SK-N-MC (cell line): ENCODE results near the gene ERP27.
A peak's percentile ranks its signal among the peaks of the same experiment; 100 is the strongest.

Experiments used
- DNase-seq: peaks from one replicate; pipeline ENCODE4 v3.0.0-alpha.2; 2011; ENCODE audit warnings: low read depth, low spot score
- H3K27ac ChIP-seq: fragments of 200-600 bp; sonication (generic); 2 replicates; pipeline ENCODE4 v1.5.1; 2016; ENCODE audit warnings: mixed run types
- H3K36me3 ChIP-seq: fragments of 200-600 bp; sonication (generic); 2 replicates; pipeline ENCODE4 v1.6.1; 2017; ENCODE audit warnings: antibody characterized with exemption, low read length, mixed read lengths; ENCODE audit not compliant: insufficient read depth
- H3K4me3 ChIP-seq: fragments of 200-600 bp; sonication (generic); 2 replicates; pipeline ENCODE4 v1.5.1; 2016
- H3K9ac ChIP-seq: fragments of 200-600 bp; sonication (generic); 2 replicates; pipeline ENCODE4 v1.8.0; 2017; ENCODE audit warnings: mixed run types, mixed read lengths; ENCODE audit not compliant: insufficient read length
- H3K9me3 ChIP-seq: fragments of 200-600 bp; sonication (generic); 2 replicates; pipeline ENCODE4 v1.6.1; 2017; ENCODE audit warnings: low read depth, mild to moderate bottlenecking, antibody characterized with exemption, low read length, moderate library complexity, mixed read lengths
- EZH2 ChIP-seq: fragments of 200-600 bp; sonication (generic); IDR thresholded peaks from one replicate; pipeline ENCODE4 v1.6.1; 2017; ENCODE audit warnings: antibody characterized with exemption
- FOXP2 ChIP-seq: optimal IDR thresholded peaks from 2 replicates; pipeline ENCODE3; 2011; ENCODE audit warnings: mild to moderate bottlenecking, moderate library complexity; ENCODE audit not compliant: insufficient read depth; ENCODE audit errors: extremely low read length, control extremely low read depth
- POLR2AphosphoS5 ChIP-seq: IDR thresholded peaks from 2 replicates; pipeline ENCODE4 v1.6.1; 2012; ENCODE audit warnings: mild to moderate bottlenecking, low read depth, low read length, borderline replicate concordance

Gene ERP27

GRCh38 chr12:14911131-14911530 lies 27.2 kb downstream of the ERP27 start:
- no peak overlapping the region for H3K4me3 ChIP-seq
- no peak overlapping the region for H3K27ac ChIP-seq
- no peaks in the 10 kb centered on the region for H3K9me3 ChIP-seq
- DNase-seq: no peak
- H3K9ac ChIP-seq: no peak overlapping the region
- no peaks in the 10 kb centered on the region for H3K36me3 ChIP-seq
- no peak for TF ChIP-seq FOXP2
- no peak for TF ChIP-seq POLR2AphosphoS5
- TF ChIP-seq EZH2: no peak

- Histone ChIP-seq H3K36me3 (no peaks in the 10 kb centered on the region), H3K4me3 (no peak overlapping the region), H3K9me3 (no peaks in the 10 kb centered on the region), H3K9ac (no peak overlapping the region), H3K27ac (no peak overlapping the region)
- TF ChIP-seq FOXP2: no peak
- no peak for TF ChIP-seq POLR2AphosphoS5
- no peak for TF ChIP-seq EZH2
- DNase-seq: no peak
Observed at GRCh38 chr12:14910090-14910915, 28.0 kb downstream of the ERP27 start.

- H3K27ac ChIP-seq: no peak overlapping the region
- H3K9ac ChIP-seq: no peak overlapping the region
- no peaks in the 10 kb centered on the region for H3K36me3 ChIP-seq
- no peak for DNase-seq
- no peaks in the 10 kb centered on the region for H3K9me3 ChIP-seq
- no peak for TF ChIP-seq POLR2AphosphoS5
- no peak for TF ChIP-seq EZH2
- TF ChIP-seq FOXP2: no peak
- H3K4me3 ChIP-seq: no peak overlapping the region
Observed at GRCh38 chr12:14907953-14908352, 30.4 kb downstream of the ERP27 start.

GRCh38 chr12:14906114-14906513 lies 32.2 kb downstream of the ERP27 start:
- Histone ChIP-seq H3K9ac (no peak overlapping the region), H3K36me3 (no peaks in the 10 kb centered on the region), H3K27ac (no peak overlapping the region), H3K9me3 (no peaks in the 10 kb centered on the region), H3K4me3 (no peak overlapping the region)
- no peak for DNase-seq
- TF ChIP-seq POLR2AphosphoS5: no peak
- TF ChIP-seq EZH2: no peak
- TF ChIP-seq FOXP2: no peak

- no peak for DNase-seq
- Histone ChIP-seq H3K36me3 (no peaks in the 10 kb centered on the region), H3K4me3 (no peak overlapping the region), H3K27ac (no peak overlapping the region), H3K9me3 (no peaks in the 10 kb centered on the region), H3K9ac (no peak overlapping the region)
- no peak for TF ChIP-seq FOXP2
- no peak for TF ChIP-seq EZH2
Observed at GRCh38 chr12:14905269-14906004, 32.9 kb downstream of the ERP27 start.

- Histone ChIP-seq H3K9me3 (no peaks in the 10 kb centered on the region), H3K36me3 (no peaks in the 10 kb centered on the region), H3K9ac (no peak overlapping the region), H3K27ac (no peak overlapping the region), H3K4me3 (no peak overlapping the region)
- TF ChIP-seq EZH2 (no peak), POLR2AphosphoS5 (no peak), FOXP2 (no peak)
- no peak for DNase-seq
Observed at GRCh38 chr12:14904854-14905253, 33.5 kb downstream of the ERP27 start.

- no peak overlapping the region for H3K4me3 ChIP-seq
- H3K27ac ChIP-seq: no peak overlapping the region; the same call in 1 of the 2 replicates
- no peak for DNase-seq
- TF ChIP-seq FOXP2 (no peak), POLR2AphosphoS5 (no peak), EZH2 (no peak)
- no peaks in the 10 kb centered on the region for H3K36me3 ChIP-seq
- no peak overlapping the region for H3K9ac ChIP-seq
- H3K9me3 ChIP-seq: no peaks in the 10 kb centered on the region
Observed at GRCh38 chr12:14903386-14904098, 34.8 kb downstream of the ERP27 start.

GRCh38 chr12:14902465-14902864 lies 35.9 kb downstream of the ERP27 start:
- DNase-seq: no peak
- H3K27ac ChIP-seq: peak overlapping the region; percentile 72; the same call in 1 of the 2 replicates
- H3K9ac ChIP-seq: no peak overlapping the region
- no peak overlapping the region; the same call in 1 of the 2 replicates for H3K4me3 ChIP-seq
- TF ChIP-seq FOXP2 (no peak), POLR2AphosphoS5 (no peak), EZH2 (no peak)
- no peaks in the 10 kb centered on the region for H3K36me3 ChIP-seq
- no peaks in the 10 kb centered on the region for H3K9me3 ChIP-seq
